DND-41 (cell line): ENCODE measurements around the gene SLF2.

ENCODE experiments used
- ATAC-seq: fragments of 200-7000 bp; cut with Tn5 transposase; 3 replicates; pipeline ENCODE4 v1.9.1; 2021; ENCODE audit warnings: low read depth; ENCODE audit not compliant: insufficient read depth
- DNase-seq: peaks from one replicate; pipeline ENCODE4 v3.0.0-alpha.2; 2020
- H2AFZ ChIP-seq: 2 replicates; pipeline ENCODE4 v1.6.0; 2012; ENCODE audit warnings: low read depth, low read length
- H3K27ac ChIP-seq: 2 replicates; pipeline ENCODE4 v1.5.1; 2012; ENCODE audit warnings: low read length, inconsistent platforms
- H3K27me3 ChIP-seq: fragments of 200-600 bp; sonication (generic); 2 replicates; pipeline ENCODE4 v1.6.0; 2012; ENCODE audit warnings: low read length, mild to moderate bottlenecking, inconsistent platforms; ENCODE audit not compliant: insufficient read depth, poor library complexity
- H3K36me3 ChIP-seq: 2 replicates; pipeline ENCODE4 v1.5.1; 2012; ENCODE audit warnings: low read length, inconsistent platforms; ENCODE audit not compliant: insufficient read depth
- H3K4me1 ChIP-seq: 2 replicates; pipeline ENCODE4 v1.5.1; 2012; ENCODE audit warnings: mild to moderate bottlenecking, low read length; ENCODE audit not compliant: insufficient read depth
- H3K4me2 ChIP-seq: 2 replicates; pipeline ENCODE4 v1.6.0; 2012; ENCODE audit warnings: mild to moderate bottlenecking, moderate library complexity, low read length, inconsistent platforms; ENCODE audit not compliant: insufficient read depth
- H3K4me3 ChIP-seq, 2 experiments: fragments of 200-600 bp in 1 of 2; shearing (Covaris generic) in 1 of 2; 2 replicates each; pipeline ENCODE4 v1.5.1; 2012 to 2016; ENCODE audit warnings: inconsistent platforms in 2 of 2, low read length in 2 of 2, mild to moderate bottlenecking in 2 of 2, low read depth in 1 of 2, moderate library complexity in 1 of 2
- H3K79me2 ChIP-seq: 2 replicates; pipeline ENCODE4 v1.6.0; 2012; ENCODE audit warnings: low read length, inconsistent platforms; ENCODE audit not compliant: insufficient read depth
- H3K9ac ChIP-seq: 2 replicates; pipeline ENCODE4 v1.6.0; 2012; ENCODE audit warnings: low read depth, mild to moderate bottlenecking, inconsistent platforms, low read length, moderate library complexity
- H3K9me3 ChIP-seq: 2 replicates; pipeline ENCODE4 v1.5.1; 2012; ENCODE audit warnings: low read length, moderate library complexity, mild to moderate bottlenecking, inconsistent platforms; ENCODE audit not compliant: insufficient read depth, severe bottlenecking
- H4K20me1 ChIP-seq: 2 replicates; pipeline ENCODE4 v1.6.0; 2012; ENCODE audit warnings: low read length; ENCODE audit not compliant: insufficient read depth
- EZH2 ChIP-seq: IDR thresholded peaks from 3 replicates; pipeline ENCODE4 v1.6.1; 2012; ENCODE audit warnings: borderline replicate concordance, low read depth, mild to moderate bottlenecking, moderate library complexity, low read length, inconsistent platforms; ENCODE audit not compliant: severe bottlenecking
- TF ChIP-seq, protein P1 (sequence below): IDR thresholded peaks from 2 replicates; pipeline ENCODE4 v1.5.1; 2012; ENCODE audit warnings: borderline replicate concordance, low read length, moderate library complexity, mild to moderate bottlenecking; ENCODE audit not compliant: poor library complexity, severe bottlenecking; ENCODE audit errors: extremely low read depth

SLF2 gene

DNA sequence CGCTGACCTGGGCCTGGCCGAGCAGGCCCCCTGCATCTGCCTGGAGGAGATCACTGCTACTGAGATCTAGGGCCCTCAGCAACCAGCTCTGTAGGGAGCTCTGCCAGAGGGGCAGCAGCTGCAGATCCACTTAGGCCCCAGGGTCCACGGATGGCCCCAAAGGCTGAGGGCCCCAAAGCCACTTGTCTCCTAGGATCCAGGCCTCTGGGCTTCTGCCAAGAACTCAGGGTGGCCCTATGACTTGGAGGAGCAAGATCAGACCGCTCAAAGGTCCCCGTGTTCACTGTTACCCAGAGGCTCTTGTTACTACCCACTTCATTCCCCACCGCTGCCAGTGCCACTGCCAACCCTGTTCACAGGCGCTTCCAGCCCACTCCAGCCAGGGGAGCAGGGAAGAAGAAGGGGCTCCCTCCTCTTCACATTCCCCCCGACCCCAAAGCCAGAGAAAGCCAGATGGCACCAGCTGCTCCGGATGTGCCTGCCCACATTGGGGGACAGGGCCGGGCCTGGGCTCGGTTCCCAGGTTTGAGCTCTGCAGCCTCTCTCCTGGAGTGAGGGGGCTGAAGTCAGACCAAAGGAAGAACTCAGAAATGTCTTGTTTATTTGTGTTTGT lies 94.4 kb downstream of the SLF2 start:
- Histone ChIP-seq H3K27ac (no peak overlapping the region), H3K9ac (no peak overlapping the region), H3K27me3 (no peaks in the 10 kb centered on the region), H3K4me2 (no peak overlapping the region), H3K36me3 (peaks cover 13% of the 10 kb centered on the region; the same call in 1 of the 2 replicates), H3K4me1 (no peaks in the 10 kb centered on the region), H3K9me3 (no peaks in the 10 kb centered on the region), H3K79me2 (no peaks in the 10 kb centered on the region), H3K4me3 (no peak overlapping the region), H2AFZ (no peak overlapping the region), H4K20me1 (peaks cover 4% of the 10 kb centered on the region; the same call in 1 of the 2 replicates)
- peak; percentile 29; the same call in 1 of the 3 replicates for ATAC-seq
- DNase-seq, result no peak
- no peak for TF ChIP-seq EZH2
- TF ChIP-seq, protein P1, sequence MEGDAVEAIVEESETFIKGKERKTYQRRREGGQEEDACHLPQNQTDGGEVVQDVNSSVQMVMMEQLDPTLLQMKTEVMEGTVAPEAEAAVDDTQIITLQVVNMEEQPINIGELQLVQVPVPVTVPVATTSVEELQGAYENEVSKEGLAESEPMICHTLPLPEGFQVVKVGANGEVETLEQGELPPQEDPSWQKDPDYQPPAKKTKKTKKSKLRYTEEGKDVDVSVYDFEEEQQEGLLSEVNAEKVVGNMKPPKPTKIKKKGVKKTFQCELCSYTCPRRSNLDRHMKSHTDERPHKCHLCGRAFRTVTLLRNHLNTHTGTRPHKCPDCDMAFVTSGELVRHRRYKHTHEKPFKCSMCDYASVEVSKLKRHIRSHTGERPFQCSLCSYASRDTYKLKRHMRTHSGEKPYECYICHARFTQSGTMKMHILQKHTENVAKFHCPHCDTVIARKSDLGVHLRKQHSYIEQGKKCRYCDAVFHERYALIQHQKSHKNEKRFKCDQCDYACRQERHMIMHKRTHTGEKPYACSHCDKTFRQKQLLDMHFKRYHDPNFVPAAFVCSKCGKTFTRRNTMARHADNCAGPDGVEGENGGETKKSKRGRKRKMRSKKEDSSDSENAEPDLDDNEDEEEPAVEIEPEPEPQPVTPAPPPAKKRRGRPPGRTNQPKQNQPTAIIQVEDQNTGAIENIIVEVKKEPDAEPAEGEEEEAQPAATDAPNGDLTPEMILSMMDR, result no peak

DNA sequence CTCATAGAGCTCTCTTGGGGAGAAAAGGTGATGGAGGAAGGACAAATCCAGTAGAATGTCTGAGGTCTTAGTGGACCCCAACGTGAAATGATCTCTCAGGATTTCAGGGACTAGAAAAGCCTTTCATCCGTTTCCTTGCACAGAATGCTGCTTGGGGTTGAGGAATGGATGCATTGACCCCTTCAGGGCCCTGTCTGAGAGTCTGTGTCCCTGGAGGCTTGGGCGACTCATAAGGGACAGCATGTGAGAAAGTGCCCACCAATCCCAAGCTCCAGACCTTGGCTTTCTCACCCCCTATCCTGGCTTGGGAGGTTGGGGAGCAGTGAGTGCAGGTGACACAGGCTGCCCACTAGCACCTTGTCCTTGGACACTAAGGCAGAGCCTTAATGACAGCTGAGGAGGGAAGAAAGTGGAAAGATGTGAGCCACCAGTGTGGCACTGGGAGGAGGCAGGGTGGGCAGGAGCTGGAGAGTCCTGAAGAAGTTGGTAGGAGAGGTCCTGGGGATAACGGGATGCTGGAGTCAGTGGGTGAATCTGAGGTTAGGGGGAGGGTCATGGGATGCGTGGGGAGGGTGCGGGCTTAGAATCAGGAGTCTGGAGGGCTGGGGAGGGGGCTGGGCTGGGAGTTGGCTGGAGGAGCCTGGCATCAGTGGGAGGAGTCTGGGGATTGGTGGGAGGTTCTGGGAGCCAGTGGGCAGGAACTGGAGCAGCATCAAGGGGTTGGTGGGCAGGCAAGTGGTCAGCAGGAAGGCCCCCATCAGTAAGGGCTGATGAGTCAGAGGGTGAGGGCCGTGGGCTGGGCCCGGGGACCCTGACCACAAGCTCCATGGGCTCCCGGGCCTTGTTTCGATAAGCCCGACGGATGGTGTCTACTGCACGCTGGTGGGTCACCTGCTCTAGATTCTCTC lies 95.4 kb downstream of the SLF2 start:
- Histone ChIP-seq H3K4me1 (0 out of 2 replicates have a peak, but pooled peaks cover 2% of the 10 kb centered on the region), H4K20me1 (peaks cover 4% of the 10 kb centered on the region; the same call in 1 of the 2 replicates), H3K4me3 (no peak overlapping the region), H3K27me3 (no peaks in the 10 kb centered on the region), H3K79me2 (no peaks in the 10 kb centered on the region), H2AFZ (no peak overlapping the region), H3K9ac (no peak overlapping the region), H3K4me2 (no peak overlapping the region), H3K9me3 (no peaks in the 10 kb centered on the region), H3K27ac (no peak overlapping the region), H3K36me3 (peaks cover 10% of the 10 kb centered on the region; the same call in 1 of the 2 replicates)
- ATAC-seq (no peak), DNase-seq (no peak)
- TF ChIP-seq EZH2, result no peak
- TF ChIP-seq, protein P1, result no peak

DNA sequence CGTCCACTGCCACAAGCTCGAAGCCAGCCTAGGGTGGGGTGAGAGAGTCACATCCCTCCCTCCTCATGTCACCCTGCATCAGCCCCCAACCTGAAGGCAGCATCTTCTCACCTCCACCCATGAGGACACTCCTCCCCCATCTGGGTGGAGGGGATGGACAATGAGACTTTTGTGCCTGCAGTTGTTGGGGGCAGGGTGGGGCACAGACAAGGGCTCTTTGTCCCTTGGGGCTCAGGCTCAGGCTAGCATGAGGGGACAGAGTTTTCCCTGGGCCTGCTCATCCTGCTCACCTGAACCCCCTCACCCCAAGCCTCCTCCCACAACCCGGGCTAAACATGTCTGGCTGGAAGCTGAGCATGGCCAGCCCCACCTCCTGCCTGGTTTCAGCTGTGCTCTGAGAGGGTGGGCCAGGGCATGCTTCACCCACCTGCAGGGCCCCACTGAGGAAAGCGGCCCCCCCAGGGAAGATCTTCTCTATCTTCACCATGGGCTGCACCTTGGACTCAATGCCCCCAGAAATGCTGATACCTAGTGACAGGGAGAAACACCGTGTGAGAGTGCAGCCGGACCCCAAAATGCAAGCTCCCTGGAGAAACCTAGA lies 96.2 kb downstream of the SLF2 start:
- Histone ChIP-seq H3K4me3 (no peak overlapping the region), H4K20me1 (peaks cover 3% of the 10 kb centered on the region; the same call in 1 of the 2 replicates), H3K27me3 (no peaks in the 10 kb centered on the region), H3K9me3 (no peaks in the 10 kb centered on the region), H3K4me1 (0 out of 2 replicates have a peak, but pooled peaks cover 2% of the 10 kb centered on the region), H2AFZ (no peak overlapping the region), H3K4me2 (no peak overlapping the region), H3K79me2 (no peaks in the 10 kb centered on the region), H3K36me3 (peaks cover 10% of the 10 kb centered on the region; the same call in 1 of the 2 replicates), H3K27ac (no peak overlapping the region), H3K9ac (no peak overlapping the region)
- ATAC-seq (no peak), DNase-seq (no peak)
- TF ChIP-seq, protein P1, result no peak
- TF ChIP-seq EZH2, result no peak
